ENCODE measurements around the gene KRTAP9-8.
"Not testable (repeated sequence)": the region's sequence is repeated elsewhere in the genome, so short reads cannot be mapped to it uniquely, and the experiment has no call there.

KRTAP9-8 gene

DNA sequence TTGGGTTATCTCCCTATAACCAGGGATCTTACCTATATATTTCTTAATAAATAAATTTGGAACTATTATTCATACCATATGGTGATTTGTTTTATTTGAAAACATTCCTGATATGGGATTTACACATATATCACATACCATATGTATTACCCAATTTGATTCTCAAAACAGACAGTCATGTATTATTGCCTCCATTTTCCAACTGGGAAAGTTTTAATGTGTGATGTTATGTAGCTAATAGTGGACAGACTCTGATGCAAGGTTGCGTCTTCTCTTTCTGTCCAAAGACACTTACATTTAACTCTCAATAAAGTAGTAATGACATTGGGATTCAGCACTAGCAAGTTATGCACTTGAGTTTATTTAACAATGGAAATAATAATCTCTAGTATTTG, 18.5 kb downstream of the KRTAP9-8 start:
- DNase-seq, result no peak

DNA sequence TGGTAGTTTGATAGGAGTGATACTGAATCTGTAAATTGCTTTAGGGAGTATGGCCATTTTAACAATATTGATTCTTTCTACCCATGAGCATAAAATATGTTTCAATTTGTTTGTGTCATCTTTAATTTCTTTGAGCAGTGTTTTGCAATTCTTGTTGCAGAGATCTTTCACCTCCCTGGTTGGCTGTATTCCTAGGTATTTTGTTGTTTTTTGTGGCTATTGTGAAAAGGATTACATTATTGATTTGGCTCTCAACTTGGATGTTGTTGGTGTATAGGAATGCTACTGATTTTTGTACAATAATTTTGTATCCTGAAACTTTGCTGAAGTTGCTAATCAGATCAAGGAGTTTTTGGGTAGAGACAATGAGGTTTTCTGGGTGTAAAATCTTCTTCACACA, 20.6 kb downstream of the KRTAP9-8 start:
- DNase-seq, result no peak

DNA sequence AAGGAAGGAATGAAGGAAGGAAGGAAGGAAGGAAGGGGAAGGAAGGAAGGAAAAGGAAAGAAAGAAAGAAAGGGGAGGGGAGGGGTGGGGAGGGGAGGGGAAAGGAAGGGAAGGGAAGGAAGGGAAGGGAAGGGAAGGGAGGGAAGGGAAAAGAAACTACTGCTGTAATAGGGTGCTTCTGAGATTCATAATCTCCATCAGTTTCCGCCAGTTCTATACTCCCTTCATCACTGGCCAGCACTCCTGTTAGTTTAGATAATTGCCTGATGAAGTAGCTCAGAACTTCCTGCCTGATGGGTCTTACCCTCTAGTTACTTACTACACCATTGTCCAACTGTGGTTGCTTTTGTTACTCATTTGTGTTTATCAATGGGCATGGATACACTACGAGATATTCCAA, 25.4 kb downstream of the KRTAP9-8 start:
- DNase-seq, result no peak

DNA sequence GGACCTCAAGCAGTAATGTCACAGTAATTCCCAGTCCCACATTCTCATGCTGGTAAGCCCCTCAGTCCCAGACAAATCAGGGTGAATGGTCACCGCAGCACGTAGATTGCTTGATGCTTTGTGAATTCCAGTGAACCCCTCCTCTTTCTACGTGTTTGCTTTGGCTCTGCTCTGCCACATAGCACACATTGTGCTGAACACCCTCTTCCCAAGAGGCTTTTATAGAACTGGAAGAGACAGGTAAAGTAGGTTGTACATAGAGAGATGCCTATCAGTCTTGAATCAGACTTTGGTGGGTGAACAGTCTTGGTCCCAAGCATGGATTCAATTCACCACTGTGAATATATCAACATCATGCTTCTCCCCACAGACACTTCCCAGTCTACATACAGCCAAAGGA, 26.8 kb downstream of the KRTAP9-8 start:
- no peak for DNase-seq

DNA sequence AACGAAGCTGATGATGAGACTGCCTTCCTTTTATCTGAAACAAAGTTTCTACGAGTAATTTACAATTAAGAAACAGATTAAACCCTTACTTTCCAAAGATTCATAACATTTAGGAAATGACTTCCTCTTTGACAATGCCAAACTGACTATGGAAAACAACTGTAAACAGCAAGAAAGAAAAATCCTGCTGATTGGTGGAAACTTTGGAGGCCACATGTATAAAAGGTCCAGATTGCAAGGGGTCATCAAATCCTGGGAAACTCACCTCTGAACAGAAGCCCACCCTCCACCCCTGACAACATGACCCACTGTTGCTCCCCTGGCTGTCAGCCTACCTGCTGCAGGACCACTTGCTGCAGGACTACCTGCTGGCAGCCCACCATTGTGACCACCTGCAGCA, 27.3 kb downstream of the KRTAP9-8 start, which contains the start of gene KRTAP9-6:
Gene KRTAP9-6, plus strand, starts transcription at position 301 of the 400 bp plus-strand sequence. Its CDS starts 0 bp downstream, at position 301.
- DNase-seq, result no peak

DNA sequence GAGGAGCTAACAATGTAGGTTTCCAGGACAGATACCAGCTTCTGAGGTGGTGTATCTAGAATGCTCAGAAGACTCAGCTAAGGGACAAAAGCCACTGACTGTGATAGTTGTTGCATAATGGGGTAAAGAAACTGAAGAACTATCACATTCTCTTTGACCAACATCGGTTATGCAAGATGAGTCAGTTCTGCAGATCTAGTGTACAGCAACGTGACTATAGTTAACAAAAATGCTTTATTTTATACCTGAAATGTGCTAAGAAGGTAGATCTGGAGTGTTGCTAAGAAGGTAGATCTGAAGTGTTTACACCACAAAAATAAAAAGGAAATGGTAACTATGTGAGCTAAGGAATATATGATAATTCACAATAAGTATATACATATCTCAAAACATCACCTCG, 29.9 kb downstream of the KRTAP9-8 start:
- no peak for DNase-seq

DNA sequence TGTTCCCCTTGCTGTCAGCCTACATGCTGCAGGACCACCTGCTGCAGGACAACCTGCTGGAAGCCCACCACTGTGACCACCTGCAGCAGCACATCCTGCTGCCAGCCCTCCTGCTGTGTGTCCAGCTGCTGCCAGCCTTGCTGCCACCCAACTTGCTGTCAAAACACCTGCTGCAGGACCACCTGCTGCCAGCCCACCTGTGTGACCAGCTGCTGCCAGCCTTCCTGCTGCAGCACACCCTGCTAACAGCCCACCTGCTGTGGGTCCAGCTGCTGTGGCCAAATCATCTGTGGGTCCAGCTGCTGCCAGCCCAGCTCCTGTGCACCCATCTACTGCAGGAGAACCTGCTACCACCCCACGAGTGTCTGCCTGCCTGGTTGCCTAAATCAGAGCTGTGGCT, 33.5 kb downstream of the KRTAP9-8 start:
- DNase-seq, result not testable (repeated sequence)

DNA sequence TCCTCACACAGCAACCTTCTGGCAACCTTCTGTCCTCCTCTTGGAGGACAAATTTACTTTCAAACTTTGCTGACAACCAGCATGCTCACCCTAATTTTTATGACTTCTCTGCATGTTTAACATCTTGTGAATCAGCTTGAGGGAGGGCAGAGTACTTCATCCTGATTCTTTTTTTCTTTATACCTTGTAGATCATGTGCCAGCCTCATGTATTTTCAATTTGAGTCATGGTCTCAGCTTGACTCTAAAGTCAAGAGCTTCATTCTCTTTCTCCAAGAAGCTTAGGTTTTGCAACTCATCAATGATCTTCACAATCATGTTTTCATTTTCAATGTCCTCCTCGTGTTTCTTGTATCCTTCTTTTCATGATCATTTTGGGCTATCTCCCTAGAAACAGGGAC, 34.1 kb downstream of the KRTAP9-8 start:
- DNase-seq, result no peak

DNA sequence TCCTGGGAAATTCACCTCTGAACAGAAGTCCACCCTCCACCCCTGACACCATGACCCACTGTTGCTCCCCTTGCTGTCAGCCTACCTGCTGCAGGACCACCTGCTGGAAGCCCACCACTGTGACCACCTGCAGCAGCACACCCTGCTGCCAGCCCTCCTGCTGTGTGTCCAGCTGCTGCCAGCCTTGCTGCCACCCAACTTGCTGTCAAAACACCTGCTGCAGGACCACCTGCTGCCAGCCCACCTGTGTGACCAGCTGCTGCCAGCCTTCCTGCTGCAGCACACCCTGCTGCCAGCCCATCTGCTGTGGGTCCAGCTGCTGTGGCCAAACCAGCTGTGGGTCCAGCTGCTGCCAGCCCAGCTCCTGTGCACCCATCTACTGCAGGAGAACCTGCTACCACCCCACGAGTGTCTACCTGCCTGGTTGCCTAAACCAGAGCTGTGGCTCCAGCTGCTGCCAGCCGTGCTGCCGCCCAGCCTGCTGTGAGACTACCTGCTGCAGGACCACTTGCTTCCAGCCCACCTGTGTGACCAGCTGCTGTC, 37.9 kb downstream of the KRTAP9-8 start, which contains the start of gene KRTAP9-7:
Gene KRTAP9-7, plus strand, starts transcription at position 51 of the 543 bp plus-strand sequence. Its CDS starts 0 bp downstream, at position 51.
- not testable (repeated sequence) for DNase-seq

DNA sequence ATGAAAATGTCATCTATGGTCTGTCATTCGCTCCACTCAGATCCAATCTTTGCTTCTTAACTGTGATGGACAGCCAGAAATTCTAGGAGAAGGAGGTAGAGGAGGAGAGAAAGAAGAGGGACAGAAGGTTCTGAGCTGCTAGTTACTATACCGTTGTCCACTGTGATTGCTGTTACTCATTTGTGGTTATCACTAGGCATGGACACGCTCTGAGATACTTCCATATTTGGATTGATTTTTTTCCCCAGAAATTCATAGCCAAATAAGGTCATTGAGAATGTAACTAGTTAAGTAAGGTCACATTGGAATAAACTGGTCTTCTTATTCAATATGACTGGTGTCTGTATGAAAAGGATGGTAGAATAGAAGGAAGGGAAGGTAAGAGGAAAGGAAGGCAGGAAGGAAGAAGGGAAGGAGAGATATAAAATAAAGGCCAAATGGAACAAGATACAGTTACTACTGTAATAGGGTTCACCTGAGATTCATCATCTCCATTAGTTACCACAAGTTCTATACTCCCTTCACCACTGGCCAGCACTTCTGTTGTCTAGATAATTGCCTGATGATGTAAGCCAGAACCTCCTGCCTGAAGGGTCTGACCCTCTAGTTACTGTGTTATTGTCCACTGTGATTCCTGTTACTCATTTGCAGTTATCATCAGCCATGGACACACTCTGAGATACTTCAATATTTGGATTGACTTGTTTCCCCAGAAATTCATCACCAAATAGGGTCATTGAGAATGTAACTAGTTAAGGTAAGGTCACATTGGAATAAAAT, 40.6 kb downstream of the KRTAP9-8 start:
- DNase-seq, result no peak

DNA sequence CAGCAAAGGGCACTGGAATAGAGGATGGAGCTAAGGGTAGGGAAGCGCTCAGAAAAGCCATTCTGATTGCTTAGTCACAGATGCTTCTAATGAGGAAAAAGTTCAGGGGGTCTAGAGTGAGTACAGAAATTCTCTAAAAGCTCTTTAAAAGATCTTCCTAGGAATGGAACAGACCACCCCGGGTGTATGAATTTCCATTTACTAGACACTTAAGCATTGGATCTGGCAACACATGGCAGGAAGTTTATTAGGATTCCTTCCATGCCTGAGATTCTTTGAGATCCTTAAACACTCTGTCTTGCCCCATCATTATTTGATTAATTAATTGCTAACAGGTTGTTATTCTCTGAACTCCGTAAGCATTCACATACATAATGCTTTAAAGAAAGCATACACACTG, 46.2 kb downstream of the KRTAP9-8 start:
- DNase-seq, result no peak

DNA sequence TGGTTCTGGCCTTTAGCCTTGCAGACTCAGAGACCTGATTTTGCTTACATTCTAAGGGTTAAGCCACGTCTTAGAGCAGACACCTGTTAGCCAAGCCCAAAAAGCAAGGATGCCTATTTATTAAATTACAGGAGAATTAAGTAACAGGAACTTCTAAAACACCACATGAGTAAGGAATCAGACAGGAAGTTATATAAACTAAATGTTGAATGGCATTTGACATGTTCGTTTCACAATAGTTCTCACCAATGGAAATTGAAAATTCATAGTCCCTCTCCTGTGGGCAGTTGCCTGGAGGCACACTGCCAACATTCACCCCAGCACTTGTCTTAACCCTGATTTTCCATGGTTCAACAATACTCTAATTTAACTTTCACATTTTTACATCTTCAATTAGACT, 46.7 kb downstream of the KRTAP9-8 start:
- DNase-seq, result no peak

DNA sequence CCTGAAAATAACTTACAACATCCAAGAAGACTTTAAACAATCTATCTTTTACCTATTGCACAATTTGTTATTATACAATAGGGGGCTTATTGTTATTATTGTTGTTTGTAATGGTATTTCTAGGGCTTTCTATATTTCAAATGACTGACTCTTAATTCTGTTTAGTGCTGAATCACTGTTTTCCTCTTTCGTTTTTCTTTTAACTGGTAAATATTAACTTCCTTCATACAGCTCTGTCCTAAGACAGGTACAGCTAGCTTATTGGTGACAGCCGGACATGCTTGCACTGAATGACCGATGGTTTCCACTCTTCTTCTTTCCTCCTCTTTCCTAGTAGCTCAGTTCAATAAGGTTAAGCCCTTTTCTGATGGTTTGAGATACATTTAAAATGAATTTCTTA, 49.3 kb downstream of the KRTAP9-8 start:
- DNase-seq, result no peak
